Left renal pelvis (tissue), 4 donors: ENCODE data around the gene C11orf91. TPM values are rescaled to one million over a fixed set of nuclear protein-coding genes. Genes with fewer than 3 reads are reported as not detected.
"Not testable (repeated sequence)": the region's sequence is repeated elsewhere in the genome, so short reads cannot be mapped to it uniquely, and the experiment has no call there.

Source experiments
- DNase-seq, 4 donors: peaks; one replicate each; pipeline ENCODE4 v3.0.0-alpha.2; 2013; ENCODE audit warnings: low read depth in 4 of 4, low spot score in 3 of 4
- polyA plus RNA-seq, 4 donors: library from polyadenylated mRNA; unstranded; fragments of 120-200 nt; gene quantifications; one replicate each; pipeline ENCODE4 v1.2.1, GENCODE V29; 2013; ENCODE audit not compliant: insufficient read length in 4 of 4

Gene C11orf91
- polyA plus RNA-seq: not detected

- DNase-seq: peak; percentile 90 to 94 (median 92)
Observed at GRCh38 chr11:33700502-33701271, at the start of gene C11orf91. TSS of gene C11orf91 (minus strand) at chr11:33700826. CDS start at chr11:33700740, 86 bp downstream.

GRCh38 chr11:33747979-33748378 is 47.4 kb upstream of the C11orf91 start:
- DNase-seq: no peak

- DNase-seq: no peak
Observed at GRCh38 chr11:33743291-33743690, 42.7 kb upstream of the C11orf91 start.

- no peak for DNase-seq
Observed at GRCh38 chr11:33742249-33742851, 41.7 kb upstream of the C11orf91 start.

GRCh38 chr11:33741806-33742205 is 41.2 kb upstream of the C11orf91 start:
- DNase-seq: no peak

- no peak for DNase-seq
Observed at GRCh38 chr11:33737362-33737821, 36.8 kb upstream of the C11orf91 start.

GRCh38 chr11:33736148-33736812 is 35.7 kb upstream of the C11orf91 start, which contains the start of gene CD59:
TSS of gene CD59 (minus strand) at chr11:33736423. CDS start at chr11:33722445, 13,978 bp downstream.
- peak; percentile 80 to 83 (median 82) for DNase-seq

GRCh38 chr11:33735271-33736147 is 34.9 kb upstream of the C11orf91 start:
- DNase-seq: no peak

- DNase-seq: no peak
Observed at GRCh38 chr11:33734441-33735270, 34.0 kb upstream of the C11orf91 start.

- DNase-seq: no peak
Observed at GRCh38 chr11:33733980-33734379, 33.4 kb upstream of the C11orf91 start.

- no peak for DNase-seq
Observed at GRCh38 chr11:33731723-33732531, 31.3 kb upstream of the C11orf91 start.

- DNase-seq: no peak
Observed at GRCh38 chr11:33730716-33731115, 30.1 kb upstream of the C11orf91 start.

- DNase-seq: not testable (repeated sequence)
Observed at GRCh38 chr11:33729072-33729664, 28.5 kb upstream of the C11orf91 start.

GRCh38 chr11:33727539-33727938 is 26.9 kb upstream of the C11orf91 start:
- not testable (repeated sequence) for DNase-seq

- no peak for DNase-seq
Observed at GRCh38 chr11:33725496-33725895, 24.9 kb upstream of the C11orf91 start.

- DNase-seq: no peak
Observed at GRCh38 chr11:33724644-33725035, 24.0 kb upstream of the C11orf91 start.

GRCh38 chr11:33723238-33723881 is 22.7 kb upstream of the C11orf91 start:
- no peak for DNase-seq
